B cell (primary cell): Measurements from ENCODE around the gene CCDC24.

Source experiments
- CTCF ChIP-seq: fragments of 200-600 bp; IDR thresholded peaks from one replicate; pipeline ENCODE4 v1.8.0; 2022; ENCODE audit warnings: antibody characterized with exemption, mild to moderate bottlenecking
- EZH2 ChIP-seq: IDR thresholded peaks from 2 replicates; pipeline ENCODE4 v1.6.1; 2012; ENCODE audit warnings: borderline replicate concordance, low read depth, mild to moderate bottlenecking, moderate library complexity, low read length; ENCODE audit not compliant: insufficient read depth, poor library complexity, severe bottlenecking

GRCh38 chr1:44040846-44041245 lies 49.4 kb downstream of the CCDC24 start:
- TF ChIP-seq CTCF (no peak), EZH2 (no peak)
